Upper lobe of left lung (tissue), 6 donors: ENCODE results near the gene ZNF407. TPM values are rescaled to one million over a fixed set of nuclear protein-coding genes. Genes with fewer than 3 reads are reported as not detected.

Experiments
- ATAC-seq, 2 donors: fragments of 200-7000 bp; cut with Tn5 transposase; one replicate each; pipeline ENCODE4 v1.9.1; 2022; ENCODE audit warnings: mild to moderate bottlenecking in 2 of 2, moderate library complexity in 2 of 2; ENCODE audit not compliant: low FRiP score in 2 of 2
- DNase-seq, 2 donors: peaks; one replicate each; pipeline ENCODE4 v3.0.0-alpha.2; 2019 to 2020
- H3K27ac ChIP-seq, 4 donors: fragments of 200-600 bp; sonication (generic); one replicate each; pipeline ENCODE4 v1.5.1; 2016 to 2019
- H3K27me3 ChIP-seq, 4 donors: fragments of 200-600 bp; sonication (generic); one replicate each; pipeline ENCODE4 v1.5.1; 2017 to 2019
- H3K36me3 ChIP-seq, 4 donors: fragments of 200-600 bp; sonication (generic); one replicate each; pipeline ENCODE4 v1.5.1; 2016 to 2019
- H3K4me1 ChIP-seq, 4 donors: fragments of 200-600 bp; sonication (generic); one replicate each; pipeline ENCODE4 v1.5.1; 2018 to 2019
- H3K4me3 ChIP-seq, 4 donors: fragments of 200-600 bp; sonication (generic); one replicate each; pipeline ENCODE4 v1.5.1; 2017 to 2019; ENCODE audit warnings: mild to moderate bottlenecking in 2 of 4, moderate library complexity in 1 of 4
- H3K9me3 ChIP-seq, 4 donors: fragments of 200-600 bp; sonication (generic); one replicate each; pipeline ENCODE4 v1.5.1; 2018 to 2019
- EP300 ChIP-seq, 4 donors: sonication (generic); formaldehyde crosslinking; IDR thresholded peaks; one replicate each; pipeline ENCODE4 v1.5.1; 2017; ENCODE audit warnings: antibody characterized with exemption in 4 of 4, control low read depth in 2 of 4
- POLR2A ChIP-seq, 4 donors: fragments of 450-650 bp; IDR thresholded peaks; one replicate each; pipeline ENCODE4 v1.5.1; 2016 to 2017; ENCODE audit warnings: antibody characterized with exemption in 4 of 4, mild to moderate bottlenecking in 2 of 4
- POLR2AphosphoS5 ChIP-seq, 2 donors: sonication (generic); formaldehyde crosslinking; IDR thresholded peaks; one replicate each; pipeline ENCODE4 v1.5.1; 2017; ENCODE audit warnings: antibody characterized with exemption in 2 of 2
- WGBS, 2 donors: methylation state at CpG; one replicate each; pipeline ENCODE4 v1.1.5; 2017 to 2018; 5-methylcytosine and 5-hydroxymethylcytosine counted together
- total RNA-seq, 6 donors: library from RNA; depleted of rRNA in 4 of 6; stranded (reverse); fragments of >200 nt in 4 of 6; gene quantifications; one replicate each; pipeline versions ENCODE4 v1.1.0 to v1.2.1, GENCODE V29; 2016 to 2021
- TF ChIP-seq, protein P1 (sequence below), 6 experiments: fragments of 450-650 bp in 4 of 6; fragments of 200-600 bp in 2 of 6; sonication (generic) in 2 of 6; IDR thresholded peaks; one replicate each; pipeline ENCODE4 v1.5.1; 2016 to 2019; ENCODE audit warnings: antibody characterized with exemption in 6 of 6
- donor health status: DM: no; HTN: no; CAD: no; lungs with moderate emphysema.
- donor health status: DM: no; HTN: yes; CAD: no; lungs with severe emphysema.

Gene ZNF407
- total RNA-seq, 6 donors from 2014 or later, result 12.2 to 77.5 (median 17.1) TPM

DNA sequence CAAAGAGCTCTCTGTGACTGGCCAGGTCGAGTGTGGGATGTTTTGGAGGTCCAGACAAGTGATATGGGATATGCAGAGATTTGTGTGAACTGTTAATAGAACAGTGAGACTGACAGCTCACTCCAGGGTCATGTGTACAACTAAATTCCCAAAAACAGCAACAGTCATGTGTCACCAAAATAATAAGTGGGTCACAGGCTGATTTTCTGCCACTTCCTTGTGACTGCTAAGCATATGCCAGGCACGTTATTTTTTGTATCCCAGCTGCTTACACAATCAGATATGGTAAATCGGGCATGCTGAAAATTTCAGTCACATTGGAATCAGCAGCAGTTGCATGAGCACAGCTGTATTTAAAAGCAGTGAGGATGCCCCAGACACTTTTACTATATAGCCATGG, 412.6 kb downstream of the ZNF407 start:
- TF ChIP-seq POLR2A (IDR thresholded peaks at IDR 0.05) (no peak), POLR2AphosphoS5 (IDR thresholded peaks at IDR 0.05) (no peak)
- TF ChIP-seq, protein P1, sequence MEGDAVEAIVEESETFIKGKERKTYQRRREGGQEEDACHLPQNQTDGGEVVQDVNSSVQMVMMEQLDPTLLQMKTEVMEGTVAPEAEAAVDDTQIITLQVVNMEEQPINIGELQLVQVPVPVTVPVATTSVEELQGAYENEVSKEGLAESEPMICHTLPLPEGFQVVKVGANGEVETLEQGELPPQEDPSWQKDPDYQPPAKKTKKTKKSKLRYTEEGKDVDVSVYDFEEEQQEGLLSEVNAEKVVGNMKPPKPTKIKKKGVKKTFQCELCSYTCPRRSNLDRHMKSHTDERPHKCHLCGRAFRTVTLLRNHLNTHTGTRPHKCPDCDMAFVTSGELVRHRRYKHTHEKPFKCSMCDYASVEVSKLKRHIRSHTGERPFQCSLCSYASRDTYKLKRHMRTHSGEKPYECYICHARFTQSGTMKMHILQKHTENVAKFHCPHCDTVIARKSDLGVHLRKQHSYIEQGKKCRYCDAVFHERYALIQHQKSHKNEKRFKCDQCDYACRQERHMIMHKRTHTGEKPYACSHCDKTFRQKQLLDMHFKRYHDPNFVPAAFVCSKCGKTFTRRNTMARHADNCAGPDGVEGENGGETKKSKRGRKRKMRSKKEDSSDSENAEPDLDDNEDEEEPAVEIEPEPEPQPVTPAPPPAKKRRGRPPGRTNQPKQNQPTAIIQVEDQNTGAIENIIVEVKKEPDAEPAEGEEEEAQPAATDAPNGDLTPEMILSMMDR (IDR thresholded peaks at IDR 0.05), result no peak
- 78 to 88% methylated on average over 3 of the region's 3 CpGs for WGBS, 2 donors
- ATAC-seq (no peak), DNase-seq (no peak)
- Histone ChIP-seq H3K4me1 (peaks cover 0 to 3% (median 0%) of the 10 kb centered on the region in 4 donors), H3K36me3 (no peaks in the 10 kb centered on the region), H3K27ac (no peak overlapping the region), H3K4me3 (no peak overlapping the region), H3K27me3 (no peaks in the 10 kb centered on the region), H3K9me3 (no peaks in the 10 kb centered on the region)

DNA sequence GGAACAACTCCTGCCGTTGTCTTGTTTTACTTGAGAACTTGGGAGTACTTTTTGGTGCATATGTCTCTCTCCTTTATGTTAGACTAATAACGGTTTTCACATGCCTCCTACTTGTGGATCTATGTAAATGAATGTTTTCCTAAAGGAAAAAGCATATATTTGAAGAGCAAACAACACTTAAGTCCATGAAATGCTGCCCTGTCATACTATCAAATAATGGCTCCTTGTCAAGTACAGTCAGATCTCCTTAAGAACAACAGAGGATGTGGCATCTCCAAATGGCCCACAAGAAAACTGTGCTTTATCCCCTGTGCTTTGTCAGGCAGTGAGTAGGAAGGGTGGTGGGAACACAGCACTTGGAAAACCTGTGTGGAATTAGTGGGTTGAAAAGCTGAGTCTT, 413.0 kb downstream of the ZNF407 start:
- peaks cover 0 to 3% (median 0%) of the 10 kb centered on the region in 4 donors for H3K4me1 ChIP-seq
- WGBS, 2 donors, result 77 to 80% methylated on average over 2 of the region's 2 CpGs
- TF ChIP-seq POLR2A (IDR thresholded peaks at IDR 0.05) (no peak), POLR2AphosphoS5 (IDR thresholded peaks at IDR 0.05) (no peak), EP300 (IDR thresholded peaks at IDR 0.05) (no peak)
- TF ChIP-seq, protein P1 (IDR thresholded peaks at IDR 0.05), result no peak
- DNase-seq (no peak), ATAC-seq (no peak)
- no peak overlapping the region for H3K27ac ChIP-seq
- no peaks in the 10 kb centered on the region for H3K27me3 ChIP-seq
- no peak overlapping the region for H3K4me3 ChIP-seq
- H3K9me3 ChIP-seq, result no peaks in the 10 kb centered on the region
- no peaks in the 10 kb centered on the region for H3K36me3 ChIP-seq

DNA sequence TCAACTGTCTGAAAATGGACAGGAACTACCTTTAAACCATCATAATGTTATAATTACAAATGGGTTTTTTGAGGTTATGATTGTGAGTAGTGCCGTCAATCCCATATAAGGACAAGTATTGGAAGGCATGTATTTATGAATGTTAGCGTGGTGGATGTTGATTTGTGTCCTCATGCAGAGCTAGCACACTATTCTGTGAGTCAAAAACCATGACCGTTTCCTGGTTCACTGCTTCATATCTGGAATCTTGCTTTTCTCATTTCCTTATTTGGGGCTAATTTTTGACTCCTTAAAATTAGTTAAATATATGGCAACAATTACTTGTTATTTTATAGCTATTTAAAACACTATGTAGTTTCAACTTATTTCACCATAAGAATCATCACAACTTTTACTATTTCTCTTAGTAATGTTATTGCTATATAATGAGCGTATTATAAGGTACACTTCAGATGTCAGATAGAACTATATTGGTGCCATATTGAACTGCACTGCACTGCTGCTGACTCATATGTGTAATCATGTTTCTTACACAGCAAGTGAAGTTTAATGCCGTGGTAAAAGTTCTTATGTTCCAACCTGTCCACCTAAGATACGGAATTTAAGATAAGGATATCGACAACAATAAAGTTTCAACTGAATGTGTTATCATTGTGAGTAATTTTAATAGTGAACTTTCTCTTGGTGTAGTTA, 418.5 kb downstream of the ZNF407 start:
- Histone ChIP-seq H3K4me1 (no peaks in the 10 kb centered on the region), H3K9me3 (no peaks in the 10 kb centered on the region), H3K27me3 (no peaks in the 10 kb centered on the region), H3K36me3 (no peaks in the 10 kb centered on the region), H3K27ac (no peak overlapping the region), H3K4me3 (no peak overlapping the region)
- ATAC-seq (no peak), DNase-seq (no peak)
- TF ChIP-seq POLR2A (IDR thresholded peaks at IDR 0.05) (no peak), EP300 (IDR thresholded peaks at IDR 0.05) (no peak), POLR2AphosphoS5 (IDR thresholded peaks at IDR 0.05) (no peak)
- TF ChIP-seq, protein P1 (IDR thresholded peaks at IDR 0.05), result no peak
- WGBS, 2 donors, result 92 to 94% methylated on average over 7 of the region's 7 CpGs

DNA sequence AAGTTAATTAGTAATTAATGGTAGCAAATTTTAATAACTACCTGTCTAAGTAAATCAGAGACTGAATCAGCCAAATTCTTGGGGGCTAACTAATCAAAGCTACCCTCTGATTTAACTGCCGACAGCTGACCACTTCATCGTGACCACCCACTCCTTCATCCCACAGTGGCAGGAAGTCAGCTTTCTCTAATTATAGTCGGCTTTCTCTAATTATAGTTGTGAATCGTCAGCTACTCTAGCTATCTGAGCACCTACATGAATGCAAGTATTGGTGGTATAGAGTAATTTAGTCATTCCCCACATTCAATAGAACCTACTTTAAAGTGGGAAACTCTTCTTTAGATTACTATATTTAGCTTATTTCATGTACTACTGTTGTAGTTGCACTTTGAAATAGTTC, 425.8 kb downstream of the ZNF407 start:
- ATAC-seq (no peak), DNase-seq (no peak)
- TF ChIP-seq EP300 (IDR thresholded peaks at IDR 0.05) (no peak), POLR2A (IDR thresholded peaks at IDR 0.05) (no peak), POLR2AphosphoS5 (IDR thresholded peaks at IDR 0.05) (no peak)
- TF ChIP-seq, protein P1 (IDR thresholded peaks at IDR 0.05), result no peak
- 76 to 77% methylated on average over 4 of the region's 4 CpGs for WGBS, 2 donors
- Histone ChIP-seq H3K9me3 (no peaks in the 10 kb centered on the region), H3K4me1 (no peaks in the 10 kb centered on the region), H3K36me3 (no peaks in the 10 kb centered on the region), H3K27me3 (no peaks in the 10 kb centered on the region), H3K27ac (no peak overlapping the region), H3K4me3 (no peak overlapping the region)

DNA sequence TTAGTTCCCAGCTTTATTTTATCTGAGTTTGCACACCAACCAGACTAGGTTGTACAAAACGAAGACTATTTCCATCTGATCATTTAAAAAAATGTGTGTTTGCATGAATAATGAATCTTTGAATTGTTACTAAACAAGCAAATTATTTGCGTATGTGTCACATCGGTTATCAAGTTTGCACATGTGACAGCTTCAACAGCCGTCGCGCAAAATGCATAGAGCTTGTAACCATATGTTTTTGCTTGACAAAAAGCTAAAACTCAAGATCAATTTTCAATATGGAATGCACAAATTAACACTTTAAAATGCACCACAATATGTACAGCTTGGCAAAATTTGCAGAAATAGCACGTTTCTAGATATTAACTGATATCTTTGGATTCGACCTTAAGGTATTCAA, 427.2 kb downstream of the ZNF407 start:
- H3K4me3 ChIP-seq, result no peak overlapping the region
- 87 to 90% methylated on average over 8 of the region's 8 CpGs for WGBS, 2 donors
- DNase-seq, result no peak
- H3K36me3 ChIP-seq, result no peaks in the 10 kb centered on the region
- TF ChIP-seq EP300 (IDR thresholded peaks at IDR 0.05) (no peak), POLR2A (IDR thresholded peaks at IDR 0.05) (no peak), POLR2AphosphoS5 (IDR thresholded peaks at IDR 0.05) (no peak)
- TF ChIP-seq, protein P1 (IDR thresholded peaks at IDR 0.05), result no peak
- H3K27ac ChIP-seq, result no peak overlapping the region
- H3K9me3 ChIP-seq, result no peaks in the 10 kb centered on the region
- no peaks in the 10 kb centered on the region for H3K27me3 ChIP-seq
- H3K4me1 ChIP-seq, result no peaks in the 10 kb centered on the region
- no peak for ATAC-seq
